ENCODE data around the gene NCKAP5.

DNA sequence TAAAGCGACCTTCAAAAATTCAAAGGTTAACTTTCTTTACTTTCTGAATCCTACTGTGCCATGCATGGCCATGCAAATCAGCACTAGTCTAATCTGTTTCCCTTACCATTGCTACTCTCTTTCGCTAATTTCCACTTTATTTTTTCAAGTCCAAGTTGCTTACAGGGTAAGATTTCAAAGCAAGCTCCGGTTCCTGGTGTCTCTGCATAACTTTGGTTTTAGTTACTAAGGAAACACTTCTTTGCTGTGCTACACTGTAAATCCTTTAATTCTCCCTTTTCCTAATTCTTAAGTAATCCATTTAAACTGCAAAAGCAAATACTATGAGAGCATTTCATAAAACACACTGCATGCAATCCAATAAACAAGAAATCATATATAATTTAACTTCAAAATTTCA is 514.7 kb downstream of the NCKAP5 start:
- no peak for TF ChIP-seq EZH2phosphoT487 (IDR thresholded peaks at IDR 0.05; ENCODE audit: low read depth, severe bottlenecking, unreplicated experiment)
- TF ChIP-seq, protein P1, sequence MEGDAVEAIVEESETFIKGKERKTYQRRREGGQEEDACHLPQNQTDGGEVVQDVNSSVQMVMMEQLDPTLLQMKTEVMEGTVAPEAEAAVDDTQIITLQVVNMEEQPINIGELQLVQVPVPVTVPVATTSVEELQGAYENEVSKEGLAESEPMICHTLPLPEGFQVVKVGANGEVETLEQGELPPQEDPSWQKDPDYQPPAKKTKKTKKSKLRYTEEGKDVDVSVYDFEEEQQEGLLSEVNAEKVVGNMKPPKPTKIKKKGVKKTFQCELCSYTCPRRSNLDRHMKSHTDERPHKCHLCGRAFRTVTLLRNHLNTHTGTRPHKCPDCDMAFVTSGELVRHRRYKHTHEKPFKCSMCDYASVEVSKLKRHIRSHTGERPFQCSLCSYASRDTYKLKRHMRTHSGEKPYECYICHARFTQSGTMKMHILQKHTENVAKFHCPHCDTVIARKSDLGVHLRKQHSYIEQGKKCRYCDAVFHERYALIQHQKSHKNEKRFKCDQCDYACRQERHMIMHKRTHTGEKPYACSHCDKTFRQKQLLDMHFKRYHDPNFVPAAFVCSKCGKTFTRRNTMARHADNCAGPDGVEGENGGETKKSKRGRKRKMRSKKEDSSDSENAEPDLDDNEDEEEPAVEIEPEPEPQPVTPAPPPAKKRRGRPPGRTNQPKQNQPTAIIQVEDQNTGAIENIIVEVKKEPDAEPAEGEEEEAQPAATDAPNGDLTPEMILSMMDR (IDR thresholded peaks at IDR 0.05; ENCODE audit: poor library complexity), result no peak
